Astrocyte (in vitro differentiated cells and primary cell): Measurements from ENCODE around the gene KRT4.

Experiments
- CTCF ChIP-seq: IDR thresholded peaks from 2 replicates; pipeline ENCODE4 v1.5.1; 2011; ENCODE audit warnings: low read depth, mild to moderate bottlenecking, inconsistent platforms, low read length, moderate library complexity; ENCODE audit not compliant: insufficient read depth
- EZH2 ChIP-seq: IDR thresholded peaks from 2 replicates; pipeline ENCODE4 v1.6.1; 2012; ENCODE audit warnings: mild to moderate bottlenecking, low read length, inconsistent platforms; ENCODE audit not compliant: insufficient read depth

- TF ChIP-seq CTCF (no peak), EZH2 (no peak)
Measured at GRCh38 chr12:52795694-52796428, 18.1 kb downstream of the KRT4 start, which contains the start of gene KRT3.
